SH-SY5Y (cell line): ENCODE data around the gene ZNF568.

Source experiments
- GATA2 ChIP-seq: IDR thresholded peaks from 2 replicates; pipeline ENCODE4 v1.6.1; 2011; ENCODE audit warnings: mild to moderate bottlenecking, low read depth, low read length
- GATA3 ChIP-seq: IDR thresholded peaks from 2 replicates; pipeline ENCODE4 v1.6.1; 2011; ENCODE audit warnings: low read depth, mild to moderate bottlenecking, low read length, moderate library complexity

DNA sequence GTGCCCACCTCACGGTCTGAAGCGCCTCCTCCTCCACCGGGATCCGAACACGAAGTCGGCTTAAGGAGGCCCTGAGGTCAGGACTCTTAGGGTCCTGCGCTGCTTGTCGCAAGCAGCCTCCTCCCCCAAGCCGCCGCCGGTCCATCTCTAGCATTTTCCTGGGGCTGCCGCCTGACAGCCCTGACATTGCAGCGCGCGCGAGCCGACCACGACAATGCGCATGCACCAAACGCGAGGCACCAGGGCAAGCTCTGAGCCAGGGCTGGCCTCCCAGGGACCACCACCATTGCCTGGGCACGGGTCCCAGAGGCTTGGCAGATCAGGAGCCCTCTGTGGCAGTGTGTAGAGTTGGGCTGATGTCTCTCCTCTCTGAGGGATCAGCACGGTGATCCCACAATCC lies 98.3 kb downstream of the ZNF568 start:
- TF ChIP-seq GATA2 (no peak), GATA3 (no peak)
